WI38 (cell line): ENCODE results near the gene MYO7A.

Source experiments
- H3K4me3 ChIP-seq: 2 replicates; pipeline ENCODE4 v1.5.1; 2011; ENCODE audit warnings: low read depth, mild to moderate bottlenecking, control low read depth, low read length
- TF ChIP-seq, protein P1 (sequence below): IDR thresholded peaks from 2 replicates; pipeline ENCODE4 v1.5.1; 2012; ENCODE audit warnings: low read depth, mild to moderate bottlenecking, control low read depth, low read length

Gene MYO7A

DNA sequence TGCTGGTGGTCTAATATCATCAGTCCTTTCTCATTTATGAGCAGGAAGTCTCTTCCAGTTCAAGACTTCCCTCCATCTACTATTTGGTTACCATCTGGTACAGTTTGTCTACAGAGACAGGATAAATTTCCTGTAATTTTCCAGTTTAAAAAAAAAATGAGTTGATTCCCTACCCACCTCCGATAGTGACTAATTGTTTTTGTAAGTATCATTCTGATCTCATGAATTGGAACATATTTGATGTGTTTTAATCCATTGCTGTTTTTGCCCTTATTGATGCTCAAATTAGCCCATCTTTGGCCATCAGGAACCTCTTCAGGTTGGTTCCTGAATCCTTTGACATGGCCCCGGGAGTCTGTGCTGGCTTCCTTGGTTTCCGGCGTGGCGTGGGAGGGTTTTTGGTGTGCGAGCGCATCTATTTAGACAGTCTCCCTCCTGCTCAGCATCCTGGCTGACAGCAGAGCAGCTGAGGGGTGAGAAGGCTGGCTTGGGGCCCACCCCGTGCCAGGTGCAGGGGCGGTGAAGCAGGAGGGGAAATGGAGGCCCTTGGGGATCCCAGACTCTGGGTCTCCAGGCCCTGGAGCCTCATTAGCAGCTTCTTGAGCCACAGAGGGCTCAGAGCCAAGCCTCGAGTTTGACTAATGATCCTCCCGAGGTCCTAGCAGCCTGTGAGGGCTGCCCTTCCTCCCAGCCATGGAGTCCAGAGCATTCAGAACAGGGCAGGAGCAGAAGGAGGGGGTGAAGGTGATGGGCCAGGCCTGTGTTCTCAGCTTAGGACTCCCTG, 18.6 kb upstream of the MYO7A start:
- TF ChIP-seq, protein P1, sequence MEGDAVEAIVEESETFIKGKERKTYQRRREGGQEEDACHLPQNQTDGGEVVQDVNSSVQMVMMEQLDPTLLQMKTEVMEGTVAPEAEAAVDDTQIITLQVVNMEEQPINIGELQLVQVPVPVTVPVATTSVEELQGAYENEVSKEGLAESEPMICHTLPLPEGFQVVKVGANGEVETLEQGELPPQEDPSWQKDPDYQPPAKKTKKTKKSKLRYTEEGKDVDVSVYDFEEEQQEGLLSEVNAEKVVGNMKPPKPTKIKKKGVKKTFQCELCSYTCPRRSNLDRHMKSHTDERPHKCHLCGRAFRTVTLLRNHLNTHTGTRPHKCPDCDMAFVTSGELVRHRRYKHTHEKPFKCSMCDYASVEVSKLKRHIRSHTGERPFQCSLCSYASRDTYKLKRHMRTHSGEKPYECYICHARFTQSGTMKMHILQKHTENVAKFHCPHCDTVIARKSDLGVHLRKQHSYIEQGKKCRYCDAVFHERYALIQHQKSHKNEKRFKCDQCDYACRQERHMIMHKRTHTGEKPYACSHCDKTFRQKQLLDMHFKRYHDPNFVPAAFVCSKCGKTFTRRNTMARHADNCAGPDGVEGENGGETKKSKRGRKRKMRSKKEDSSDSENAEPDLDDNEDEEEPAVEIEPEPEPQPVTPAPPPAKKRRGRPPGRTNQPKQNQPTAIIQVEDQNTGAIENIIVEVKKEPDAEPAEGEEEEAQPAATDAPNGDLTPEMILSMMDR, result no peak

DNA sequence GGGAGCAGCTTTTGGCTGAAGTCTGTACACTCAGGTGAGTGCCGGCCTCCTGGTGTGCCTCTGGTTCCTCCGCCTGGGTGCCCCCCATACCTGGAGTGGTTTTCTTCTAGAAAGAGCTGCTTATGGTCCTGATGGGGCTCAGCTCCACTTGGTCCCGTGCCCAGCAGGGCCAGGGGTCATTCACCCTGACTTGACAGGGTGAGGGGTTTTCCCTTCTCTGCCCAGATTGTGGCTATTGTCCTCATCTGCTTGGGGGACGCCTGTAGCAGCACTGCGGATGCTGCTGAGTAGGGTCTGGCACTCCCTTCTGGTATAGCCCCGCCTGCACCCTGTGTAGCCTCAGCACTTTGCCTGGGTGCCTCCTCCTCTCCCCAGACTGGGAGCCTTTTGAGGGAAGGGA, 17.2 kb upstream of the MYO7A start:
- TF ChIP-seq, protein P1, result no peak
- H3K4me3 ChIP-seq, result no peak overlapping the region

More for the DNA sequence above, 18.6 kb upstream of the MYO7A start:
- no peak overlapping the region for H3K4me3 ChIP-seq

DNA sequence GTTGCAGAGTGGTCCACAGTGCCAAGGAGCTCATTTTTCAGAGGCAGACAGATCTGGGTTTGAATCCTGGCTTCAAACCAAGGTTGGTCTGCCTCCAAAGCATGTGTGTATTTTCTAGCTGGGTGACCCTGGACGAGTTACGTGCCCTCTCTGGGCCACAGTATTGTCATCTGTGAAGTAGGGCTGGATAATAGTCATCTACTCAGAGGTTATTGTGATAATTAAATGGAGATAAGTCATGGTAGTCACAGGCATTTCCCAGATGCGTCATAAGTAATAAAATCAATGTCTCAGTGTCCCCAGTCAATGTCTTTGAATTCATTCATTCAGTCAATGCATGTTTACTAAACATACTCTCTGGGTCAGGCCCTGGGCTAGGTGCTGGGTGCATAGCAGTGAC, 16.8 kb upstream of the MYO7A start:
- TF ChIP-seq, protein P1, result no peak
- no peak overlapping the region for H3K4me3 ChIP-seq

DNA sequence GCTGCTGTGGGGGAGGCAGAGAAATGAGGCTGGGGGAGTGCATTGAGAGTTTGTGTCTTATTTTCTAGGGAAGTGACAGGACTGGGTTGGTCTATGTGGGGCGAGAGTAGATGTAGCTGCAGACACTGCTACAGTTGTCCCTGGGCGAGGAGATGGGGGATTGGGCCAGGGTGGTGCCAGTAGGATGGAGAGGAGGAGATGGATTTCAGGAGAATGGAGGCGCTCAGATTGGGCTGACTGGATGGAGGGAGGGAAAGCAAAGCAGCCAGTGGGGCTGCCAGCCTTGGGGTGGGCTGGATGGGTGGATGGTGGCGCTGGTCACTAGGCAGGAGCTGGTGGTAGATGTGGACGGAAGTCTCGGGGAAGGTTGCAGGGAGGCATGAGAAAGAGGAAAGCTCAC, 16.1 kb upstream of the MYO7A start:
- no peak overlapping the region for H3K4me3 ChIP-seq
- TF ChIP-seq, protein P1, result no peak

DNA sequence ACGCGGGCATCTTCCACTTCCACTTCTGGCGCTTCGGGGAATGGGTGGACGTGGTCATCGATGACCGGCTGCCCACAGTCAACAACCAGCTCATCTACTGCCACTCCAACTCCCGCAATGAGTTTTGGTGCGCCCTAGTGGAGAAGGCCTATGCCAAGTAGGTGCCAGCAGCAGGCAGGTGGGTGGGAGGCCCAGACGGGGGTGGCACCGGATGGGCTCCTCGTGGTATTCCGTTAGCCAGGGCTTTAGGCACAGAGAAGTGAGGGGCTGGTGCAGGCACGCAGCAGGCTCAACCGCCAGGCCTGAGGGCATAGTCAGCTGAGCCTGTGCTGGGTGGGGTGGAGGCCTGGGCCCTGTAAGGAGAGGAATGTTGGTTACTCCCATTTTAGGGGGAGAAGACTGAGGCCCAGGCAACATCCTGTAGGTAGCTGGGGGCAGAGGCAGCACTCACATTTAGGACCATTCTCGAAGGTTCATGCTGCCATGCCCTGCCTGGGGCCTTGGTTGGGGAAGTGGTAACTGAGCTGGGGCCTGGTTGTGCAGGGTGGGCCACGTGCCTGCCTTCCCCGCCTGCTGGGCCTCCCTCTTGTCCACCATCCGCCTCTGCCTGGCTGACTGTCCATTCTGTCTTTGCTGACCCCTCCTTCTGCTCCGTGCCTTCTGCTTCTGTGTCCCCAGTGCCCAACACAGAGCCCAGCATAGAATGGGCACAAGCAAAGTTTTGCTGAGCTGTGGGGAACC, 15.2 kb upstream of the MYO7A start:
- no peak overlapping the region for H3K4me3 ChIP-seq
- TF ChIP-seq, protein P1, result no peak

DNA sequence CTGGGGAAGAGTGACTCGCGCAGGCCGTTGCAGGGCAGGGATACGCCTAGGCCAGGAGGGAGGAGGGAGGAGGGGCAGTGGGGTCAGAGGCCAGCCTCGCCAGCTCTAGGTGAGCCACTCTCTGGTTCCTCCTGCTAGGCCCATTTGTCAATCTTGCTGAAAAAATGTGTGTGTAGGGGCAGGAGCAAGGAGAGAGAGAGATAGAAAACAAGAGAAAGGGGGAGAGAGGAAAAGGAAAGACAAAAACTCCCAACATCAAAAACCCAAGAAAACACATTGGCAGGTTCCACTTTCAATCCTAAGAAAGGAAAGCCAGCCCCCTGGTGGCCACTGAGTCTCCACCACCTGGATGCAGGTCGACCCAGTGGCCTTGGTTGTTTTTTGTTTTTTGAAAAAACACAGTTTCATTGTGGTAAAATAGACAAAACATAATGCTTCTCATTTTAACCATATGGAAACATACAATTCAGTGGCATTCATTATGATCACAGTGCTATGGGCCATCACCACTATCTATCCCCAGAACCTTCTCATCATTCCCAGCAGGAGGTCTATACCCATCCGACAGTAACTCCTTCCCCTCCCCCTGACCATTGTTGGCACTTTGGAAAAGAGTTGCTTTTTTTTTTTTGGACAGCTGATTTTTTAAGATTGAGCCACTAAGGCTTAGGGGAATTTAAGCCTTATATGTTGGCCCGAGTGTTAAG, 14.5 kb upstream of the MYO7A start:
- TF ChIP-seq, protein P1, result peak; percentile 72
- no peak overlapping the region for H3K4me3 ChIP-seq
